Stimulated activated CD8-positive, alpha-beta memory T cell treated with anti-CD3 and anti-CD28 coated beads, Interleukin-15, amount 100 ng/mL, for 4 hours (primary cell): ENCODE results near the gene IGF1.
"Not testable (repeated sequence)": the region's sequence is repeated elsewhere in the genome, so short reads cannot be mapped to it uniquely, and the experiment has no call there.

Source experiments
- DNase-seq, 2 donors: peaks; one replicate each; pipeline ENCODE4 v3.0.0-alpha.2; 2020; ENCODE audit warnings: low read depth in 2 of 2

Gene IGF1

DNA sequence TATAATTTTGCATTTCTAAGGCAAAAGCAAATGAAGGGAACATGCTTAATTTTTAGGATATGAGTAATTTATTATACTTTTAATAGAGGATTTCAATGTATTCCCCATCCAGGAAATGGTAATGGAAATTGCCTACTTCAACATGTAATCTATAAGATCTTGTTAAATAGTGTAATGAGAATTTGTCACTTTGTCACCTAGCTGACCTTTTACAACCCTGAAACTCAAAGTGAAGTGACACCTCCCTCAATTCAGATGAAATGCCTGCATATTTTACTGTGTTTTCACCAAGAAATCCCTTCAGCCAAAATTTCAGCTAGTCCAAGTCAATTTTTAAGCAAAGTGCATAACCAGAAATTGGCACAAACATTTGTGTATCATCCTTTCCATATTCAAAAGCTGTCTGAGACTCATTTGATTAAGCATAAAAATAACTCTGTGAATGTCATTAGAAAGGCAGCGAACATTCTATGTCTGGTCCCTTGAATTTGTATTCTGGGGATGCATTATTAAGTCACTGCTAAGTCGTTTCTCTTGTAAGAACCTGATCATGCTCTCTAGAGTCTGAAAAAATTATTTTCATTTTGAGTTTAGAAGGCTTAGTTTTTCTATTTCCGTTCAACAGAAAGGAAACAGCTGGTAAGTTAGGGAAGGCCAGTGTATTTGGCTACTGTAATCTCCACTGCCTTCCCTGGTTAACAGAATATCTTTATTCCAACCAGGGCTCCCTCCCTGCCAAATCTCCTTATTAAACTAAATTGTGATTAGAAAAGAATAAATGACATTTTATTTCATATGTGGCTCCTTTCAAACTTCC lies 100.8 kb downstream of the IGF1 start:
- no peak for DNase-seq

DNA sequence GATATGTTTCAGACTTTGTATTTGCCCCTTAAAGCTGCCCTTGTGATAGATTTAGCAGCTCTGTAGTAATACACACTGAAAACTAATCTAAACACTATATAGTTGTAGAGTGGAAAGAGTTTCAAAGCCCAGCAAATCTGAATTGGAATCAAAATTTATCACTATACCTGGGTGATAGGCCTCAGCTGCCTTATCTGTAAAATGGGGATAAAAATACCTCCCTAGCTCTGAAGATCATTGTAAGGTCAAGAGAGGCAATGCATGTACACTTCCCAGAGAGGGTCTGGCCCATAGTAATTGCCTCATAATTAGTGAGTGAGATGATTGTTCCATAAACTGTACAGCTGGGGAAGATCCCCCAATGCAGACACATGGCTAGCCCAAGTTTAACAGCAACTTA lies 103.6 kb downstream of the IGF1 start:
- no peak for DNase-seq

DNA sequence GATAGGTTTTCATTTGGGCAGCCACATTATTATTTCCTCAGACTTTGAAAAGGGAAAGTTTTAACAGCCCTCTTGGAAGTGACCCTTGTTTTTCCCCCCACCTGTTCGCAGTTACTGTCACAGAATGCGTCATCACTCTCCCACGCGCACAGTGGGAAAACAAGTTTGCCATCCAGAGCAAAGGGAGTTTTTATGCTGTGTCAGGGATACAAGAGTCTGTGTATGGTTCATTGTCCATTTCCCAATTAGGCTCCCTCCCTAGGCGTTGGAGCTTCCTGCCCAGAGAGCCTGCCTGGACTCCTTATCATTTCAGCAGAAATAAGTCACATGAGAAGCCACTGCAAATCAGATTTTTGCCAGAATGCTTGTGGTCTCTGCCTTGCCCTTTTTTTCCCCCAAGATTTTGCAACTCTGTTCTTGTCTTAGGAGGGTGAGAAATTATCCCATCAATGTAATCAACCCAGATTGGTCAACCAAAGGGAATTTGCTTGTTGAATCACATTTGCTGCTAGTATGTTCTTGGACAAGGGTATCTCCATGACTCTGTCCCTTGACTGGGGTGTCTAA lies 104.1 kb downstream of the IGF1 start:
- no peak for DNase-seq

DNA sequence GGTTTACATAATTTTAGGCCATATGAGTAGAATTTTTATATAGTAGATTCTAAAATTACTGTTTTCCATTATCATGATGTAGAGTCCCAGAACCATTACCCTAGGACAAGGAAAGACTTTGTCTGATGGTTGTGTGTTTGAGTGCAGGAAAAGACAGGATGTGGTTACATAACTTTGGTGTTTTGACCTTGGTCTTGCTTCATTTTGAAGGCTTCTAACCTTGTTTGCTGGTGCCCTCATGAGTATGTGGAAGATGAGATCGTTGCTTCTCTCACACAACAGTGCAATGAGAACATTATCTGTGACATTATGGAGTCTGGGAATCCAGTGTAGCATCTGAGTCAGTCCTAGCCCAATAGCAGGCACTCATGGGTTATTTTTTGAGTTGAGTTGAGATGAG lies 106.2 kb downstream of the IGF1 start:
- DNase-seq, result no peak

DNA sequence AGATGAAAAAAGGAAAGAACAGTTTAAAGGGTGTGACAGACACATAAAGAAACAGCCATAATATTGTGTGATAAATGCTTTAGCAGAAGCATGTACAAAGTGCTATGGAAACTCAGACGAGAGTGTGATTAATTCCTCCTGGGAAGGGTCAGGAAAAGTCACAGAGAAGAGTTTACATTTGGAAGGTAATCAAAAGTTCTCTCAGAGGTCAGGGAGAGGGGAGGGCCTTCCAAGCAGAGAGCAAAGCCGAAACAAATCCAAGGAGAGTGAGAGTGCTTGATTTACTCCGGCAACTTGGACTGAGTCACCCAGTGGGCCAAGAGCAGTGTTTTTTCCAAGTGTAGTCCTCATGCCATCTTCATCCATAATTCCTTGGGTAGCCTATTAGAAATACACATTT lies 108.3 kb downstream of the IGF1 start:
- DNase-seq, result no peak

DNA sequence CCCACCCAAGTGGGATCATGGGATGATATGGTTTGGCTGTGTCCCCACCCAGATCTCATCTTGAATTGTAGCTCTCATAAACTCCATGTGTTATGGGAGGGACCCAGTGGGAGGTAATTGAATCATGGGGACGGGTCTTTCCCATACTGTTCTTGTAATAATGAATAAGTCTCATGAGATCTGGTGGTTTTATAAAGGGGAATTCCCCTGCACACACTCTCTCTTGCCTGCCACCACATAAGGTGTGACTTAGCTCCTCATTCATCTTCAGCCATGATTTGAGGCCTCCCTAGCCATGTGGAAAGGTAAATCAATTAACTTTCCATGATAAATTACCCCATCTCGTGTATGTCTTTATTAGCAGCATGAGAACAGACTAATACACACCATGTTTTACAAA lies 109.2 kb downstream of the IGF1 start:
- no peak for DNase-seq

DNA sequence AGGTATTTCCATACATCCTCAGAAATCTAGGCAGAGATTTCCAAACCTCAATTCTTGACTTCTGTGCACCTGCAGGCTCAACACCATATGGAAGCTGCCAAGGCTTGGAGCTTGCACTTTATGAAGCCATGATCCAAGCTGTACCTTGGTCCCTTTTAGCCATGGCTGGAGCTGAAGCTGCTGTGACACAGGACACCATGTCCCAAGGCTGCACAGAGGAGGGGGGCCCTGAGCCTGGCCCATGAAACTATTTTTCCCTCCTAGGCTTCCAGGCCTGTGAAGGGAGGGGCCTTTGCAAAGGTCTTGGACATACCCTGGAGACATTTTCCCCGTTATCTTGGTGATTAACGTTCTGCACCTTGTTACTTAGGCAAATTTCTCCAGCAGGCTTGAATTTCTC lies 110.5 kb downstream of the IGF1 start:
- DNase-seq, result no peak

DNA sequence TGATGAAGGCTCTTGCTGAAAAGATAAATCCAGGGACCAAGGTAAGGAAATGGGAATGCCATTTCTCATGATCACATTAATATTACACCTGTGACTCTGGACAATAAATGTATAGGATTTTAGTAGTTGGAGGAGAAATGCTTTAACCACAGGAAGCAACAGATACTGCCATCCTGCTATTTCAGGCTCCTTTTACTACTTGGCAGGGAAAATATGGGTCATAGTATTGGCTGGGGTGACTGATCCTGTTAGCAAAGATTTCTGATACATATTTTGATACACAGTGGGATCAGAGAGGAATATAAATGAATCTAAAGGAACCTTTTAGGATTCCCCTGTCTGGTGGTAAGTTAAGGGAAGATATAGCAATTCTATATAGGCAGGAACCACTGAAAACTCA lies 115.0 kb downstream of the IGF1 start:
- DNase-seq, result no peak

DNA sequence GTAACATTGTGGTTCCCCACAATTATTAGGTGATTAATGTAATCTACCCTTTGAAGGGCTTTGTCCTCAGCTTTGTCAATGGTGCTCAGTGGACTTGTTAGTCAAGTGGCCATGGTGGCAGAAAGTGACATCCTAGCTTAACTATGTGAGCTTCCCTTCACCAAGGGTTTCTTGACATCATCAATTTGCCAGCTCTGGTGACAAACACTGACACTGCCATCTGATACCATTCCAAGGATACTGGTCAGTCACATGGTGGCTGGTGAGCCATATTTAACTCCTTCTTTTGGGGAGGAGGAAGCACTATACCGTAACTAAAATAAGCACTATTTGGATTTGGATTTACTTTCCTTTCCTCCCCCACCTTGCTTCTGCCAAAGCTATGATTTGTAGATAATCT lies 115.7 kb downstream of the IGF1 start:
- DNase-seq, result no peak

DNA sequence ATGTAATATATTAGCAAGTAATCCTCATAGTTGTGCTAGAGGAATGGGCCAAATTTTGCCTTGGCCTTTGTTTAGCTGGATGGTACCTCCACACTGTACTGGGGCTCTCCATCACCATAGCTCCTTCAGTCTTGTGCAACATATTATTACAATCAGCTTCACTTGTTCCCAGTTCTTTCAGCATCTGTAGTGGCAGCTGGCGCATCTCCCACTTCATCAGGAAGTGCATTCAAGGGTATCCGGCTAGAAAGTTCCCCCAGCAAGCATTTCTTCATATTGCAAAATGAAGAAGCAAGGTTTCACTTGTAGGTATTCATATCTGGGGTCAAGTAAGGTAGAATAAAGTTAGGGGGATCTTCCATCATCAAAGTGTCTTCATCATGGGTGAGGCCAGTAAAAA lies 123.7 kb downstream of the IGF1 start:
- no peak for DNase-seq

DNA sequence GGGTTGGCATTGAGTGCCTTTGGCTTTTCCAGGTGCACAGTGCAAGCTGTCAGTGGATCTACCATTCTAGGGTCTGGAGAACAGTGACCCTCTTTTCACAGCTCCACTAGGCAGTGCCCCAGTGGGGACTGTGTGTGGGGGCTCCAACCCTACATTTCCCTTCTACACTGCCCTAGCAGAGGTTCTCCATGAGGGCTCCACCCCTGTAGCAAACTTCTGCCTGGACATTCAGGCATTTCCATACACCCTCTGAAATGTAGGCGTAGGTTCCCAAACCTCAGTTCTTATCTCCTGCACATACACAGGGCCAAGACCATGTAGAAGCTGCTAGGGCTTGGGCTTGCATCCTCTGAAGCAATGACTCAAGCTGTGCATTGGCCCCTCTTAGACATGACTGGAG lies 126.1 kb downstream of the IGF1 start:
- DNase-seq, result not testable (repeated sequence)

DNA sequence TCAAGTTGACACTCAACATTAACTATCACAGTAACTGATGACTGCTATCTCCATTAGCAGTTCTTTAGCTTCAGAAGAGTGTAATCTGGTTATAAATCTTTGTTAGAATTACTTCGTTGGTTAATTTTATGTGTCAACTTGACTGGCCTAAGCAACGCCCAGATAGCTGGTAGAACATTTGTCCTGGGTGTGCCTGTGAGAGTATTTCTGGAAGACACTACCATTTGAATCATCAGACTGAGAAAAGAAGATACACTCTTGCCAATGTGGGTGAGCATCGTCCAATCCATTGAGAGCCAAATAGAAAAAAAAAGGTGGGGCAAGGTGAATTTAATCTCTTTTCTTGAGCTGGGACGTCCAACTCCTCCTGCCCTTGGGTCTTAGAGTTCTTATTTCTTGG lies 129.0 kb downstream of the IGF1 start:
- no peak for DNase-seq

DNA sequence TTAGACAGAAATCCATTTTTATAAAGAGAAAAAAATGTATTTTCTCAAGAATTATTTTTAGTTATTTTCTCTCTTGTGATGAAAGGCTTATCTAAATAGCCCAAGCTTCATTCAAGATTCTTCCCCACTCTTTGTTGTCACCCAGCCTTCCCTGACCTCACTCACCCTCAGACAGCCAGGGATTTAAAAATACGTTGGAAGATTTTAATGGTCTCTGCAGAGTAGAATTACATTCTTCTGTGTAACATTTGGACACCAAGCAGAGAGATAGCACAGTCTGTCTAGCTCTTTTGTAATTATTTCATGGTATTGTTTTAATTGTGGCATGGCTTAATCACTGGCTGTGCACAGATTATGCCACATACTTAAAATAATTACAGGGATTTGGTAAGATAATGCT lies 130.3 kb downstream of the IGF1 start:
- DNase-seq, result no peak

DNA sequence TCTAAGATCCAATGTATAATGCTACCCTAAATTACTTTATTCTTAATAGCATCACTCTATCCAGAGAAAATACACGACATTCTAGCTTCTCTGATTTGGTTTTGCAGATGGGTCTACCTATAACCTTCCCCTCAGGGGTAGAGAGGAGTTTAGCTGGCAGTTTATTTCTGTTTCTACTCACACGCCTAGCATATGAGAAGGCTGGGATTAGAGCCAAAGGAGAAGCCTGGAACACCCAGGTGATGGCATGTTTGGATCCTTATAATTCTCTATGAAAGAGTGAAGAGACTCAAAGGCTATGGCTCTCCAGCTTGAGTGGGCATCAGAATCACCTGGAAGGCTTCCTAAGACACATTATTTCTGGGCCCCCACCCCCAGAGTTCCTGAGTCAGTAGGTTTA lies 131.3 kb downstream of the IGF1 start:
- no peak for DNase-seq

DNA sequence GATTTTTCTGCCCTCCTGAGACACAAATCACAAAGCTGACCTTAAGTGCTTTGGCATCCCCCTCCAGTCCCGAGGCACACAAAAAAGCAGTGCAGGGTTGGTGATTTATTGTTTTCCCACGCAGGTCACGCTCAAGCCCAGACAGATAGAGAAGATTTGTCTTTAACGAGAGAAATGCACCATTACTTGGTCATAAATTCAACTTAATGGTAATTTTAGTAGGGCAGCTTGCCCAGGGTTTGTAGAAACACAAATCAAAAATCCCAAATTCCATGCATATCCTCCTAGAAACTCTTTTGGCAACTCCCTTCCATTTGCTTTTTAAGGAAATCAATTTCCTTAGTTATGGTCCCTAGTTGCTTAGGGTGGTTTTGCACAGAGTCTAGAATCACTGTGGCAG lies 132.6 kb downstream of the IGF1 start:
- DNase-seq, result no peak
